Peyer's patch (tissue), 4 donors: Measurements from ENCODE around the gene SKAP1.

Experiments
- CTCF ChIP-seq, 6 experiments: fragments of 450-650 bp in 4 of 6; fragments of 200-600 bp in 2 of 6; sonication (generic) in 1 of 6; IDR thresholded peaks; one replicate each; pipeline ENCODE4 v1.5.1; 2017 to 2019; ENCODE audit warnings: antibody characterized with exemption in 6 of 6, mild to moderate bottlenecking in 3 of 6, moderate library complexity in 1 of 6
- POLR2A ChIP-seq, 2 donors: fragments of 450-650 bp; IDR thresholded peaks; one replicate each; pipeline ENCODE4 v1.5.1; 2017; ENCODE audit warnings: antibody characterized with exemption in 2 of 2, mild to moderate bottlenecking in 2 of 2, moderate library complexity in 2 of 2

GRCh38 chr17:48322060-48322459 lies 108.0 kb downstream of the SKAP1 start:
- TF ChIP-seq POLR2A (IDR thresholded peaks at IDR 0.05) (no peak), CTCF (IDR thresholded peaks at IDR 0.05) (peak in 2 of 6 experiments; percentile 13 to 18)
